HepG2 (cell line): ENCODE results near the gene NPHP4. TPM values are rescaled to one million over a fixed set of nuclear protein-coding genes. Genes with fewer than 3 reads are reported as not detected.

Experiments used
- ATAC-seq: fragments of 200-7000 bp; cut with Tn5 transposase; 3 replicates; pipeline ENCODE4 v1.9.1; 2020; ENCODE audit warnings: mild to moderate bottlenecking, moderate library complexity
- BruUV-seq: library from RNA; stranded (reverse); fragments of 400-500 nt; replicated peaks from 2 replicates; lab custom pipeline; 2021; lab: Mats Ljungman, UMichigan
- CTCF ChIA-PET: fragments of 300-600 bp; formaldehyde crosslinking; extraction: SDS; loops from one replicate; lab custom pipeline; 2021; ENCODE audit warnings: low total read pairs, inconsistent platforms, low intra/inter-chr PET ratio; lab: Yijun Ruan, JAX
- POLR2A ChIA-PET: fragments of 350-600 bp; sonication (Branson Sonifier 250); formaldehyde crosslinking; loops from one replicate; lab custom pipeline; 2020; ENCODE audit warnings: antibody characterized with exemption, inconsistent platforms; lab: Yijun Ruan, JAX
- DNase-seq: peaks from one replicate; pipeline ENCODE4 v3.0.0-alpha.2; 2015; ENCODE audit warnings: low spot score
- FAIRE-seq: peaks from 3 replicates; lab custom pipeline; 2011; peaks lifted over from hg19 to GRCh38; lab: Jason Lieb, UNC
- H2AFZ ChIP-seq: one replicate; pipeline ENCODE4 v1.6.1; 2011; ENCODE audit warnings: low read length, inconsistent platforms
- H3K27ac ChIP-seq: fragments of 300-600 bp; 3 replicates; pipeline ENCODE4 v1.8.0; 2011; ENCODE audit warnings: mixed run types, mild to moderate bottlenecking, mixed read lengths, low read length, inconsistent platforms; ENCODE audit not compliant: insufficient read depth; ENCODE audit errors: extremely low read length
- H3K27me3 ChIP-seq, 2 experiments: fragments of 200-600 bp in 1 of 2; 2 replicates in 1 of 2; 3 replicates in 1 of 2; pipeline versions ENCODE4 v1.6.0 to v1.8.0; 2011; ENCODE audit warnings: low read length in 2 of 2, mild to moderate bottlenecking in 2 of 2, moderate library complexity in 2 of 2, inconsistent platforms in 1 of 2; ENCODE audit not compliant: insufficient read depth in 2 of 2, control insufficient read depth in 1 of 2
- H3K36me3 ChIP-seq, 2 experiments: fragments of 200-600 bp in 1 of 2; replicated peaks in 1 of 2; 2 replicates in 1 of 2; 3 replicates in 1 of 2; pipeline versions ENCODE4 v1.5.1 to v1.8.0; 2011; ENCODE audit warnings: low read length in 2 of 2, inconsistent platforms in 1 of 2; ENCODE audit not compliant: insufficient read depth in 2 of 2, control insufficient read depth in 1 of 2
- H3K4me1 ChIP-seq: 2 replicates; pipeline ENCODE4 v1.5.1; 2012; ENCODE audit warnings: low read length, inconsistent platforms; ENCODE audit not compliant: insufficient read depth
- H3K4me2 ChIP-seq: 2 replicates; pipeline ENCODE4 v1.6.0; 2011; ENCODE audit warnings: low read depth, low read length, inconsistent platforms
- H3K4me3 ChIP-seq, 3 experiments: fragments of 200-600 bp in 1 of 3; sonication (generic), shearing (Covaris generic) in 1 of 3; replicated peaks in 1 of 3; 2 replicates each; pipeline ENCODE4 v1.5.1; 2011 to 2016; ENCODE audit warnings: low read length in 3 of 3, inconsistent platforms in 2 of 3, low read depth in 2 of 3, mild to moderate bottlenecking in 2 of 3, control low read depth in 1 of 3, mixed read lengths in 1 of 3; ENCODE audit not compliant: insufficient read depth in 1 of 3
- H3K79me2 ChIP-seq: one replicate; pipeline ENCODE4 v1.6.1; 2011; ENCODE audit warnings: low read length, inconsistent platforms; ENCODE audit not compliant: insufficient read depth
- H3K9ac ChIP-seq: 2 replicates; pipeline ENCODE4 v1.6.0; 2011; ENCODE audit warnings: mild to moderate bottlenecking, low read depth, low read length, inconsistent platforms; ENCODE audit not compliant: insufficient read depth
- H3K9me3 ChIP-seq: 2 replicates; pipeline ENCODE4 v1.5.1; 2012; ENCODE audit warnings: mild to moderate bottlenecking, low read length
- H4K20me1 ChIP-seq: 2 replicates; pipeline ENCODE4 v1.6.0; 2011; ENCODE audit warnings: inconsistent platforms, mild to moderate bottlenecking, low read length, moderate library complexity; ENCODE audit not compliant: insufficient read depth
- ARNTL ChIP-seq: sonication (generic); formaldehyde crosslinking; IDR thresholded peaks from 2 replicates; pipeline ENCODE4 v1.4.0; 2020; ENCODE audit warnings: mild to moderate bottlenecking, missing genetic modification reagents
- CAMTA2 ChIP-seq: sonication (generic); formaldehyde crosslinking; IDR thresholded peaks from 2 replicates; pipeline ENCODE4 v1.4.0; 2020; ENCODE audit warnings: mild to moderate bottlenecking, missing genetic modification reagents, borderline replicate concordance
- ETV5 ChIP-seq: IDR thresholded peaks from 2 replicates; pipeline ENCODE4 v1.6.1; 2018; ENCODE audit warnings: missing biosample characterization, missing genetic modification reagents, inconsistent platforms, borderline replicate concordance
- FOXM1 ChIP-seq: sonication (generic); formaldehyde crosslinking; IDR thresholded peaks from 2 replicates; pipeline ENCODE4 v1.5.0; 2020; ENCODE audit warnings: missing genetic modification reagents
- HIVEP1 ChIP-seq: sonication (generic); formaldehyde crosslinking; IDR thresholded peaks from 2 replicates; pipeline ENCODE4 v1.4.0; 2020; ENCODE audit warnings: mild to moderate bottlenecking, missing genetic modification reagents
- HOXA3 ChIP-seq: sonication (generic); formaldehyde crosslinking; IDR thresholded peaks from 2 replicates; pipeline ENCODE4 v1.5.0; 2020; ENCODE audit warnings: missing genetic modification reagents
- KDM5B ChIP-seq: sonication (generic); formaldehyde crosslinking; IDR thresholded peaks from 2 replicates; pipeline ENCODE4 v1.4.0; 2020; ENCODE audit warnings: missing genetic modification reagents, mild to moderate bottlenecking, borderline replicate concordance
- MAX ChIP-seq: IDR thresholded peaks from 2 replicates; pipeline ENCODE4 v1.6.1; 2012; ENCODE audit warnings: inconsistent platforms
- NFYC ChIP-seq: IDR thresholded peaks from 2 replicates; pipeline ENCODE4 v1.6.1; 2016; ENCODE audit warnings: missing genetic modification reagents, missing compliant biosample characterization
- NR2F2 ChIP-seq: IDR thresholded peaks from 2 replicates; pipeline ENCODE4 v1.6.1; 2012; ENCODE audit warnings: low read depth, inconsistent platforms, borderline replicate concordance
- NR2F6 ChIP-seq, 2 experiments: IDR thresholded peaks; 2 replicates each; pipeline ENCODE4 v1.6.1; 2016; ENCODE audit warnings: antibody characterized with exemption in 1 of 2, mild to moderate bottlenecking in 1 of 2
- POGZ ChIP-seq: sonication (generic); formaldehyde crosslinking; IDR thresholded peaks from 2 replicates; pipeline ENCODE4 v1.4.0; 2020; ENCODE audit warnings: mild to moderate bottlenecking, missing genetic modification reagents
- RAD21 ChIP-seq: fragments of 450-650 bp; formaldehyde crosslinking; IDR thresholded peaks from 2 replicates; pipeline ENCODE4 v1.5.0; 2020; ENCODE audit warnings: mild to moderate bottlenecking
- RXRA ChIP-seq: sonication (generic); formaldehyde crosslinking; IDR thresholded peaks from 2 replicates; pipeline ENCODE4 v1.5.1; 2020; ENCODE audit warnings: missing genetic modification reagents
- U2AF1 ChIP-seq: fragments of 200-400 bp; formaldehyde crosslinking; optimal IDR thresholded peaks from 2 replicates; pipeline ENCODE3; 2017; ENCODE audit warnings: mild to moderate bottlenecking, low read depth, low read length
- ZNF292 ChIP-seq: sonication (generic); formaldehyde crosslinking; IDR thresholded peaks from 2 replicates; pipeline ENCODE4 v1.8.1; 2022; ENCODE audit warnings: mild to moderate bottlenecking, low read depth, missing genetic modification reagents, borderline replicate concordance
- ZNF460 ChIP-seq: sonication (generic); formaldehyde crosslinking; IDR thresholded peaks from 2 replicates; pipeline ENCODE4 v1.5.1; 2020; ENCODE audit warnings: missing genetic modification reagents, mild to moderate bottlenecking, borderline replicate concordance
- ZNF598 ChIP-seq: sonication (generic); formaldehyde crosslinking; IDR thresholded peaks from 2 replicates; pipeline ENCODE4 v1.5.1; 2020; ENCODE audit warnings: mild to moderate bottlenecking, missing genetic modification reagents, borderline replicate concordance
- WGBS: methylation state at CpG from one replicate; pipeline ENCODE4 v1.1.6; 2017; ENCODE audit warnings: low lambda C conversion rate; 5-methylcytosine and 5-hydroxymethylcytosine counted together
- in situ Hi-C: cut with HindIII; loops from 2 replicates; pipeline ENCODE4 v1.10.0; 2017; ENCODE audit warnings: low pct_unique_long_range_greater_than_20kb; ENCODE audit not compliant: extremely low pct_ligation_motif_present
- intact Hi-C: fragments of 100-400 bp; cut with micrococcal nuclease; formaldehyde crosslinking; loops from one replicate; pipeline ENCODE4 v1.10.0; 2022; ENCODE audit not compliant: unreplicated experiment
- polyA plus RNA-seq, 8 experiments: library from polyadenylated mRNA; depleted of rRNA in 3 of 8; stranded (reverse) in 7 of 8; unstranded in 1 of 8; fragments of >200 nt; fragmentation: Illumina TruSeq in 4 of 8; extraction: Trizol in 4 of 8; gene quantifications; 2 replicates each; pipeline versions ENCODE4 v1.2.1 to v1.2.3, GENCODE V29; 2011 to 2016; ENCODE audit warnings: low read depth in 4 of 8, missing spikeins in 1 of 8, mixed read lengths in 1 of 8; ENCODE audit not compliant: insufficient read depth in 1 of 8
- total RNA-seq, 5 experiments: library from RNA; depleted of rRNA; stranded (reverse); fragments of >200 nt; fragmentation: Illumina TruSeq; extraction: Trizol; gene quantifications; 2 replicates each; pipeline ENCODE4 v1.2.3, GENCODE V29; 2016; ENCODE audit warnings: low read depth in 1 of 5
- TF ChIP-seq, protein P1 (sequence below): sonication (generic); formaldehyde crosslinking; IDR thresholded peaks from 2 replicates; pipeline ENCODE4 v1.5.0; 2020; ENCODE audit warnings: mild to moderate bottlenecking, missing genetic modification reagents, moderate library complexity
- TF ChIP-seq, protein P2 (sequence below): sonication (generic); formaldehyde crosslinking; IDR thresholded peaks from 2 replicates; pipeline ENCODE4 v1.9.0; 2022; ENCODE audit warnings: missing genetic modification reagents, mild to moderate bottlenecking, borderline replicate concordance

Gene NPHP4
- total and polyA plus RNA-seq, 2 of the 13 experiments (the other 11 are each of a cell fraction or from before 2014, with no cell fraction given): 4.4 to 6.8 TPM

GRCh38 chr1:6033986-6034749 lies 41.9 kb upstream of the NPHP4 start:
- Histone ChIP-seq H3K9ac (no peak overlapping the region), H3K4me3 (no peak overlapping the region; a peak in 1 of 6 replicates), H2AFZ (no peak overlapping the region), H4K20me1 (no peaks in the 10 kb centered on the region), H3K4me2 (peak overlapping the region; percentile 53), H3K27me3 (no peaks in the 10 kb centered on the region), H3K9me3 (no peaks in the 10 kb centered on the region), H3K27ac (no peak overlapping the region), H3K79me2 (no peaks in the 10 kb centered on the region), H3K36me3 (no peaks in the 10 kb centered on the region), H3K4me1 (peaks cover 16% of the 10 kb centered on the region)
- WGBS: 37% methylated on average over 11 of the region's 21 CpGs
- in situ Hi-C loops (no loop called here), intact Hi-C loops (no loop called here)
- ChIA-PET CTCF (no interaction called here), POLR2A (interaction anchor here (1.1 to 1.4 kb wide), 2 partner anchors 8 to 31 kb away, joined by 3 to 8 read pairs; no protein-coding TSS in a partner anchor)
- ATAC-seq (peak; percentile 94), DNase-seq (peak; percentile 49), FAIRE-seq (no peak)
- no TSS peak for BruUV-seq
- TF ChIP-seq RXRA (CRISPR knock-in tag) (0 out of 2 replicates have a peak, but pooled peaks have one; percentile 34), ZNF460 (CRISPR knock-in tag) (0 out of 2 replicates have a peak, but pooled peaks have one; percentile 14), HIVEP1 (CRISPR knock-in tag) (0 out of 2 replicates have a peak, but pooled peaks have one; percentile 30), FOXM1 (no peak), RAD21 (CRISPR knock-in tag) (peak; percentile 61; the same call in 1 of the 2 replicates), NR2F6 (IDR thresholded peaks at IDR 0.05) (peak; percentile 22; the same call in 1 of the 2 replicates), NR2F6 (CRISPR knock-in tag; IDR thresholded peaks at IDR 0.05) (0 out of 2 replicates have a peak, but pooled peaks have one; percentile 14), ARNTL (no peak; the same call in 1 of the 2 replicates), NFYC (CRISPR knock-in tag) (peak; percentile 80), U2AF1 (peak; percentile 57), POGZ (CRISPR knock-in tag) (0 out of 2 replicates have a peak, but pooled peaks have one; percentile 15), HOXA3 (CRISPR knock-in tag) (0 out of 2 replicates have a peak, but pooled peaks have one; percentile 17), MAX (peak; percentile 72; the same call in 1 of the 2 replicates), CAMTA2 (no peak), NR2F2 (0 out of 2 replicates have a peak, but pooled peaks have one; percentile 24), KDM5B (CRISPR knock-in tag) (no peak), ZNF292 (CRISPR knock-in tag) (peak; percentile 29; the same call in 1 of the 2 replicates), ETV5 (CRISPR knock-in tag) (0 out of 2 replicates have a peak, but pooled peaks have one; percentile 10), ZNF598 (CRISPR knock-in tag) (0 out of 2 replicates have a peak, but pooled peaks have one; percentile 36)
- TF ChIP-seq, protein P1, sequence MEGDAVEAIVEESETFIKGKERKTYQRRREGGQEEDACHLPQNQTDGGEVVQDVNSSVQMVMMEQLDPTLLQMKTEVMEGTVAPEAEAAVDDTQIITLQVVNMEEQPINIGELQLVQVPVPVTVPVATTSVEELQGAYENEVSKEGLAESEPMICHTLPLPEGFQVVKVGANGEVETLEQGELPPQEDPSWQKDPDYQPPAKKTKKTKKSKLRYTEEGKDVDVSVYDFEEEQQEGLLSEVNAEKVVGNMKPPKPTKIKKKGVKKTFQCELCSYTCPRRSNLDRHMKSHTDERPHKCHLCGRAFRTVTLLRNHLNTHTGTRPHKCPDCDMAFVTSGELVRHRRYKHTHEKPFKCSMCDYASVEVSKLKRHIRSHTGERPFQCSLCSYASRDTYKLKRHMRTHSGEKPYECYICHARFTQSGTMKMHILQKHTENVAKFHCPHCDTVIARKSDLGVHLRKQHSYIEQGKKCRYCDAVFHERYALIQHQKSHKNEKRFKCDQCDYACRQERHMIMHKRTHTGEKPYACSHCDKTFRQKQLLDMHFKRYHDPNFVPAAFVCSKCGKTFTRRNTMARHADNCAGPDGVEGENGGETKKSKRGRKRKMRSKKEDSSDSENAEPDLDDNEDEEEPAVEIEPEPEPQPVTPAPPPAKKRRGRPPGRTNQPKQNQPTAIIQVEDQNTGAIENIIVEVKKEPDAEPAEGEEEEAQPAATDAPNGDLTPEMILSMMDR (CRISPR knock-in tag): peak; percentile 76
- TF ChIP-seq, protein P2, sequence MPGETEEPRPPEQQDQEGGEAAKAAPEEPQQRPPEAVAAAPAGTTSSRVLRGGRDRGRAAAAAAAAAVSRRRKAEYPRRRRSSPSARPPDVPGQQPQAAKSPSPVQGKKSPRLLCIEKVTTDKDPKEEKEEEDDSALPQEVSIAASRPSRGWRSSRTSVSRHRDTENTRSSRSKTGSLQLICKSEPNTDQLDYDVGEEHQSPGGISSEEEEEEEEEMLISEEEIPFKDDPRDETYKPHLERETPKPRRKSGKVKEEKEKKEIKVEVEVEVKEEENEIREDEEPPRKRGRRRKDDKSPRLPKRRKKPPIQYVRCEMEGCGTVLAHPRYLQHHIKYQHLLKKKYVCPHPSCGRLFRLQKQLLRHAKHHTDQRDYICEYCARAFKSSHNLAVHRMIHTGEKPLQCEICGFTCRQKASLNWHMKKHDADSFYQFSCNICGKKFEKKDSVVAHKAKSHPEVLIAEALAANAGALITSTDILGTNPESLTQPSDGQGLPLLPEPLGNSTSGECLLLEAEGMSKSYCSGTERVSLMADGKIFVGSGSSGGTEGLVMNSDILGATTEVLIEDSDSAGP (CRISPR knock-in tag): peak; percentile 45; the same call in 1 of the 2 replicates
